Loucy (cell line): Measurements from ENCODE around the gene ADM2.
A peak's percentile ranks its signal among the peaks of the same experiment; 100 is the strongest.

ENCODE experiments used
- CTCF ChIP-seq: fragments of 200-600 bp; sonication (generic); conservative IDR thresholded peaks from 2 replicates; pipeline ENCODE4 v1.5.1; 2014; ENCODE audit warnings: mild to moderate bottlenecking, antibody characterized with exemption, low read length
- EZH2phosphoT487 ChIP-seq: fragments of 200-600 bp; IDR thresholded peaks from 2 replicates; pipeline ENCODE4 v1.6.1; 2018; ENCODE audit warnings: antibody characterized with exemption, mild to moderate bottlenecking, moderate library complexity, borderline replicate concordance

- 0 out of 2 replicates have a peak, but pooled peaks have one; percentile 9 for TF ChIP-seq CTCF
- TF ChIP-seq EZH2phosphoT487, result no peak
Measured at GRCh38 chr22:50459496-50460140, 21.7 kb upstream of the ADM2 start.
